Tibial nerve (tissue), 4 donors: ENCODE results near the gene CACNA1F. TPM values are rescaled to one million over a fixed set of nuclear protein-coding genes. Genes with fewer than 3 reads are reported as not detected.

Source experiments
- DNase-seq, 2 donors: peaks; one replicate each; pipeline ENCODE4 v3.0.0-alpha.2; 2019; ENCODE audit warnings: low spot score in 2 of 2
- H3K27ac ChIP-seq, 4 donors: fragments of 200-600 bp; sonication (generic) in 3 of 4; one replicate each; pipeline ENCODE4 v1.5.1; 2017 to 2019; ENCODE audit warnings: mild to moderate bottlenecking in 1 of 4
- H3K27me3 ChIP-seq, 2 donors: fragments of 200-600 bp; sonication (generic) in 1 of 2; one replicate each; pipeline versions ENCODE4 v1.5.1 to v1.6.0; 2017 to 2019
- H3K36me3 ChIP-seq, 3 donors: fragments of 200-600 bp; sonication (generic); one replicate each; pipeline ENCODE4 v1.5.1; 2018 to 2019
- H3K4me1 ChIP-seq, 4 donors: fragments of 200-600 bp; sonication (generic) in 3 of 4; one replicate each; pipeline ENCODE4 v1.5.1; 2017 to 2019
- H3K4me3 ChIP-seq, 4 donors: fragments of 200-600 bp; sonication (generic) in 3 of 4; one replicate each; pipeline ENCODE4 v1.5.1; 2017 to 2019; ENCODE audit warnings: mild to moderate bottlenecking in 1 of 4, moderate library complexity in 1 of 4
- H3K9me3 ChIP-seq, 4 donors: fragments of 200-600 bp; sonication (generic) in 3 of 4; one replicate each; pipeline ENCODE4 v1.5.1; 2017 to 2019
- EP300 ChIP-seq, 2 donors: sonication (generic); formaldehyde crosslinking; IDR thresholded peaks; one replicate each; pipeline ENCODE4 v1.6.1; 2017; ENCODE audit warnings: antibody characterized with exemption in 2 of 2, mild to moderate bottlenecking in 1 of 2
- POLR2A ChIP-seq, 2 donors: fragments of 450-650 bp; IDR thresholded peaks; one replicate each; pipeline ENCODE4 v1.6.1; 2017; ENCODE audit warnings: antibody characterized with exemption in 2 of 2, mild to moderate bottlenecking in 2 of 2, moderate library complexity in 2 of 2
- WGBS, 2 donors: methylation state at CpG; one replicate each; pipeline ENCODE4 v1.1.5; 2018; 5-methylcytosine and 5-hydroxymethylcytosine counted together
- total RNA-seq, 4 donors: library from RNA; depleted of rRNA; stranded (reverse); fragments of >200 nt; gene quantifications; one replicate each; pipeline ENCODE4 v1.1.0, GENCODE V29; 2016
- TF ChIP-seq, protein P1 (sequence below), 5 experiments: fragments of 200-600 bp in 3 of 5; fragments of 450-650 bp in 2 of 5; sonication (generic) in 3 of 5; IDR thresholded peaks; one replicate each; pipeline ENCODE4 v1.5.1; 2016 to 2019; ENCODE audit warnings: antibody characterized with exemption in 5 of 5, mild to moderate bottlenecking in 3 of 5, moderate library complexity in 2 of 5

CACNA1F gene
- total RNA-seq, 4 donors from 2014 or later, result under 0.01 to 1.0 (median 0.40) TPM

DNA sequence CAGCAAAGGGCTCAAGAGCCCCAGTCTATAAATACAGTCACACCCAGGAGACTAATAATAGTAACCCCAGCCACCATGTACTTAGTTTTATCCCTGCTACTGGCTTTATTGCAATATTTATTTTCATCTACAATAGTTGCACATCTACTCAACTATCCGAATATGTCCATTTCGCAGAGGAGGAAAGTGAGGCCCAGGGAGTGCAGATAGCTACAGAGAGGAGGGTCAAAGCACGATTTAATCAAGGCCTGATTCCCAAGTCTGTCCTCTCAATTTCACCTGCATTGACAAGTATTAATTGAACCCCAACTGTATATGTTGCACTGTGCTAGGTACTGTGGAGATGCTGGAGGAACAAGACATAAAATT is 65.4 kb downstream of the CACNA1F start:
- peak overlapping the region in 3 of 4 donors; percentile 27 to 50 (median 42) for H3K4me3 ChIP-seq
- no peaks in the 10 kb centered on the region for H3K36me3 ChIP-seq
- no peak for DNase-seq
- no peaks in the 10 kb centered on the region for H3K27me3 ChIP-seq
- H3K27ac ChIP-seq, result peak overlapping the region; percentile 66 to 92 (median 89)
- TF ChIP-seq, protein P1, sequence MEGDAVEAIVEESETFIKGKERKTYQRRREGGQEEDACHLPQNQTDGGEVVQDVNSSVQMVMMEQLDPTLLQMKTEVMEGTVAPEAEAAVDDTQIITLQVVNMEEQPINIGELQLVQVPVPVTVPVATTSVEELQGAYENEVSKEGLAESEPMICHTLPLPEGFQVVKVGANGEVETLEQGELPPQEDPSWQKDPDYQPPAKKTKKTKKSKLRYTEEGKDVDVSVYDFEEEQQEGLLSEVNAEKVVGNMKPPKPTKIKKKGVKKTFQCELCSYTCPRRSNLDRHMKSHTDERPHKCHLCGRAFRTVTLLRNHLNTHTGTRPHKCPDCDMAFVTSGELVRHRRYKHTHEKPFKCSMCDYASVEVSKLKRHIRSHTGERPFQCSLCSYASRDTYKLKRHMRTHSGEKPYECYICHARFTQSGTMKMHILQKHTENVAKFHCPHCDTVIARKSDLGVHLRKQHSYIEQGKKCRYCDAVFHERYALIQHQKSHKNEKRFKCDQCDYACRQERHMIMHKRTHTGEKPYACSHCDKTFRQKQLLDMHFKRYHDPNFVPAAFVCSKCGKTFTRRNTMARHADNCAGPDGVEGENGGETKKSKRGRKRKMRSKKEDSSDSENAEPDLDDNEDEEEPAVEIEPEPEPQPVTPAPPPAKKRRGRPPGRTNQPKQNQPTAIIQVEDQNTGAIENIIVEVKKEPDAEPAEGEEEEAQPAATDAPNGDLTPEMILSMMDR (IDR thresholded peaks at IDR 0.05), result no peak
- TF ChIP-seq EP300 (IDR thresholded peaks at IDR 0.05), result no peak
- 78 to 83% methylated on average over 3 of the region's 3 CpGs for WGBS, 2 donors
- H3K4me1 ChIP-seq, result peaks cover 0 to 21% (median 0%) of the 10 kb centered on the region in 4 donors
- no peaks in the 10 kb centered on the region for H3K9me3 ChIP-seq

DNA sequence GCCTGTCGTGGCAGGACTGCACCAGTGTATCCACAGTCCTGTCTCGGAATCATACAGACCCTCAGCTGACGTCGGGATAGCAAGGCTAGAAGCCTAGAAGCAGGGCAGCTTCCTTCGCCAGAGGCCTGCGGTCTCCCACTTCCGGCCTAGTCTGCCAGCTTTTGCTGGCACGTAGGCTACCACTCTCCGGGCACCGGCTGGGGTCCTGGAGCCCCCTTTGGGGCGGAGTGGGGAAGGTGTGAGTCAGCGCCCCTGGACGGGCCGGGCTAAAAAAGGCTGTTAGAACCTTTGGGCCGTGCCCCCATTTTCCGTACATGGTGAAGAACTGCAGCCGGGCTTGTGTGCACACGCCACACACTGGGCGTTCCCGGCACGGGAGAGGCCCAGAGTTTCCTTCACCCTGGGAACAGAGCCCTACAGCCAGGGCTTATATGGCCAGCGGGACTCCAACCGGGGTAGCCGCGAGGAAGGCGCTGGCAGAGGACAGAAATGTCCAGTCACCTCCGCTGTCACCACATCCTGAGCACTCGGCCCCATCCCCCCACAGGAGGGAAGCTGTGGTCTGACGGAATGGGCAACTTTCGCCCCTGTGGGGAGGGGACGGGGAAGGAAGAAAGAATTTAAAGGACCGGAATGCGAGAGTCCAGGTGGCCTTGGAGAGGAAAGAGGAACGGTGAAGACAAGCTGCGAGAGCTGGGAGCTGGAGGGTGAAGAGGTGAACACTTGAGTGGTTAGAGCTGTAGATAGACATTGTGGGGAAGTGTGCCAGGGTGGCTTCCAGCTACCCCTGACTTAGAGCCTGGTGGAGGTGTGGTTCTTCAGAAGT is 66.0 kb downstream of the CACNA1F start:
- Histone ChIP-seq H3K9me3 (no peaks in the 10 kb centered on the region), H3K36me3 (no peaks in the 10 kb centered on the region), H3K27ac (peak overlapping the region; percentile 66 to 92 (median 89)), H3K4me1 (peaks cover 0 to 20% (median 0%) of the 10 kb centered on the region in 4 donors), H3K4me3 (peak overlapping the region; percentile 27 to 50 (median 41)), H3K27me3 (no peaks in the 10 kb centered on the region)
- peak; percentile 24 to 47 for DNase-seq
- WGBS, 2 donors, result 7 to 53% methylated on average over 21 to 35 of the region's 35 CpGs
- peak in 1 of 2 donors; percentile 61 for TF ChIP-seq EP300 (IDR thresholded peaks at IDR 0.05)
- TF ChIP-seq, protein P1 (IDR thresholded peaks at IDR 0.05), result peak in 1 of 5 experiments; percentile 11
- peak in 1 of 2 donors; percentile 49 for TF ChIP-seq POLR2A (IDR thresholded peaks at IDR 0.05)

DNA sequence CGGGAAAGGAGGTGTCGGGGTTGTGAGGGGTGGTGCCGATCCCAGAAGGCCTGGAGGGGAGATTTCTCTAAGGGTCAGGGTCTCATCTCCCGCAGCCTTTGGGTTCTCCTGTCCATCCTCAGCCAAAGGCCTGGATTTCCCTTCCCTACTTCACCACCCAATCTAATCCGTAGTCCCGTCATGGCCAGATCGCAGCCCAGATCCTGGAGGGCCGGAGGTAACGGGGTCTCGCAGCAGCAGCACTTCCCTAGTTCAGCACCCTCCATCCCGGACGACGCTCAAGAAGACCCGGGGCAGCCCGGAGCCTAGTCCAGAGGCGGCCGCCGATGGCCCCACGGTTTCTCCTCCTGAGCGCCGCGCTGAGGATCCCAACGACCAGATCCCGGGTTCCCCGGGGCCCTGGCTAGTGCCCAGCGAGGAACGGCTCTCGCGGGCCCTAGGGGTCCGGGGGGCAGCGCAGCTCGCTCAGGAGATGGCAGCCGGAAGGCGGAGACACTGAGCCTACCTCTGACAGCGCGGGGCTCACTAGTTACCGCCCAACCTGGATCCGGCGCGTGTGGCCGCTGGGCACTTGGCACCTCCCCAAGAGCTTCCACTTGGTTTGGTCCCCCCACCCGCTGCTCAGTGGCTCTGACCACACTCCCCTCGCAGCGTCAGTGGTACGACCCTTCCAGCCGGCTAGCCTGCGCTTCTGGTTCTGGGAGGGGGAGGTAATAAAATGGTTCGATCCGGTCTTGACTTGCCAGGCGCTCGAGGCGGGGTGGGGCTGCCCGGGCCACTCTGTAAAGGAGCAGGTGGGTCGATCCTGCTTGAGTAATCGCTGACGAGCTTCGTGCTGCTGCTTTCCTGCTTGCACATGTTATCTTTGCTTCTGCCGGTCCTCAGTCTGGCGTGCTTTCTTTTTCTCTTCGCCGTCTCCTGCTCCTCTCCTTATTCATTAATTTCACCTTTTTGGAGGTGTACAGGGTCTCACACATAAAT is 66.9 kb downstream of the CACNA1F start:
- Histone ChIP-seq H3K36me3 (no peaks in the 10 kb centered on the region), H3K4me3 (peak overlapping the region; percentile 27 to 50 (median 41)), H3K9me3 (no peaks in the 10 kb centered on the region), H3K4me1 (peaks cover 0 to 20% (median 0%) of the 10 kb centered on the region in 4 donors), H3K27ac (peak overlapping the region; percentile 66 to 92 (median 89)), H3K27me3 (no peaks in the 10 kb centered on the region)
- TF ChIP-seq EP300 (IDR thresholded peaks at IDR 0.05), result peak in 1 of 2 donors; percentile 63
- TF ChIP-seq POLR2A (IDR thresholded peaks at IDR 0.05), result peak in 1 of 2 donors; percentile 16
- TF ChIP-seq, protein P1 (IDR thresholded peaks at IDR 0.05), result peak; percentile 16 to 35 (median 21)
- peak; percentile 36 to 48 for DNase-seq
- WGBS, 2 donors, result 24 to 54% methylated on average over 12 to 40 of the region's 61 CpGs

DNA sequence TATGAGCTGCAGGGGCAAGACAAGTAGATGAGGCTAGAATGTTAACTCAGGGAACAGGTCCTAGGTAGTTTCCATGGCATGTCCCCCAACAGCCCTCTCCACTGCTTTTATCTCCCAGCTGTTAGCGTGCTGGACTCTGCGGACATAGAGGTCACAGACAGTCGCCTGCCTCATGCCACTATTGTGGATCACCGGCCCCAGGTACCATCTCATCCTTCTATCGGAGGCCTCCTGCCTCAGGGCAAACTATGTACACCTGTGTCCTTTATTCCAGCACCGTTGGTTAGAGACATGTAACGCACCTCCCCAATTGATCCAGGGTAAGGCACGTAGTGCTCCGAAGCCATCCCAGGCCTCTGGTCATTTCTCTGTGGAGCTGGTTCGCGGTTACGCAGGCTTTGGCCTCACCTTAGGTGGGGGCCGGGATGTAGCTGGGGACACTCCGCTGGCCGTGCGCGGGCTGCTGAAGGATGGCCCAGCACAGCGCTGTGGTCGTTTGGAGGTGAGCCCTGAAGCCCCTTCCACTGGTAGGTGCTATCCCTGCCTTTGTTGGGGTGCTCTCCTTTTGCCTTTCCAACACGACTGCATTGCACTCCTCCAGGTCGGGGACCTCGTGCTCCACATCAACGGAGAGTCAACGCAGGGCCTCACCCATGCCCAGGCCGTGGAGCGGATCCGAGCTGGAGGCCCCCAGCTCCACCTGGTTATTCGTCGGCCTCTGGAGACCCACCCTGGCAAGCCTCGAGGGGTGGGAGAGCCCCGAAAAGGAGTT is 68.4 kb downstream of the CACNA1F start:
- Histone ChIP-seq H3K27me3 (no peaks in the 10 kb centered on the region), H3K9me3 (no peaks in the 10 kb centered on the region), H3K36me3 (no peaks in the 10 kb centered on the region), H3K4me3 (no peak overlapping the region), H3K27ac (peak overlapping the region; percentile 72 to 92 (median 89)), H3K4me1 (peaks cover 0 to 20% (median 0%) of the 10 kb centered on the region in 4 donors)
- TF ChIP-seq, protein P1 (IDR thresholded peaks at IDR 0.05), result no peak
- no peak for TF ChIP-seq POLR2A (IDR thresholded peaks at IDR 0.05)
- TF ChIP-seq EP300 (IDR thresholded peaks at IDR 0.05), result no peak
- DNase-seq, result no peak
- WGBS, 2 donors, result 84 to 86% methylated on average over 25 to 31 of the region's 31 CpGs
